HL-60 (cell line): ENCODE measurements around the gene EFL1.

Experiments
- POLR2AphosphoS5 ChIP-seq: IDR thresholded peaks from 2 replicates; pipeline ENCODE4 v1.6.1; 2012; ENCODE audit warnings: low read depth
- TF ChIP-seq, protein P1 (sequence below): IDR thresholded peaks from one replicate; pipeline ENCODE4 v1.5.1; 2011; ENCODE audit warnings: low read length, control low read depth, inconsistent platforms; ENCODE audit not compliant: insufficient read depth
- TF ChIP-seq, protein P2 (sequence below): IDR thresholded peaks from 2 replicates; pipeline ENCODE4 v1.6.1; 2012; ENCODE audit warnings: low read depth; ENCODE audit not compliant: insufficient replicate concordance

DNA sequence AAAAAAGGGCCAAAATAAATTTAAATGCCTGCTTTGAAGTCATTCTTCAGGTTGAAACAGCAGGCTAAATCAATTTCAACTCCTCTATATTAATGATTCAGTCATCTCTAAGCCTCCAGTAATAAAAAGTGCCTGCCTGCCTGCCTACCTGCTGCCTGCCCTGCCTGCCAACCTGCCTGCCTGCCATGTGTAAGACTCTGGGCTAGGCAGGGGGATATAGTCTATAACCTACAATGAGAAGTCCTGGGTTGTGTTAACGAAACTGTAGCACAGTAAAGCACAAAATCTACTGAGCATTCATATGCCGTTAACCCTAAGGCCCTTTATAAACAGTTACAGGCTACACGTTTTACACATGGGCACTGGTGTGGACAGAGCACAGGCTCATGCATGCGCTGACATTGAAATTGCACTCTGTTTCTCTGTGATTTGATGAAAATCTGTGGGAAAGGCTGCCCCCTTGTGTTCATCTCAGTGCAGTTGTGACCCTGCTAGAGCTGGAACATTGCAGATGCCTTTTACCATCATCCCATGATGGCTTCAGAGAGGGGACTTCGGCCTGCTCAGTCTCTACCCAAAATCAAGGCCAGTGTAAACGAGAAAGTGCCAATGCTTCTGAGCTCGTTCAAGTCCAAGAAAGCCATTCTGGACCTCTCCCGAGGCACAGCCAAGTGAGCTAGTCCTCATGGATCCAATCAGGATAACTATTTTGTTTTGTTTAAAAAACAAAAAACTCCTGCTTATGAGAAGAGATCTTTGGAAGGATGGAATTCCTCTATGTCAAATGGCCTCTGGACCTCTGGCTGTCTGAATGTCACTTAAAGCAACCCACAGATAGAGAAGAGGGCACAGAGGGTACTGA is 64.6 kb downstream of the EFL1 start:
- no peak for TF ChIP-seq POLR2AphosphoS5
- TF ChIP-seq, protein P1, sequence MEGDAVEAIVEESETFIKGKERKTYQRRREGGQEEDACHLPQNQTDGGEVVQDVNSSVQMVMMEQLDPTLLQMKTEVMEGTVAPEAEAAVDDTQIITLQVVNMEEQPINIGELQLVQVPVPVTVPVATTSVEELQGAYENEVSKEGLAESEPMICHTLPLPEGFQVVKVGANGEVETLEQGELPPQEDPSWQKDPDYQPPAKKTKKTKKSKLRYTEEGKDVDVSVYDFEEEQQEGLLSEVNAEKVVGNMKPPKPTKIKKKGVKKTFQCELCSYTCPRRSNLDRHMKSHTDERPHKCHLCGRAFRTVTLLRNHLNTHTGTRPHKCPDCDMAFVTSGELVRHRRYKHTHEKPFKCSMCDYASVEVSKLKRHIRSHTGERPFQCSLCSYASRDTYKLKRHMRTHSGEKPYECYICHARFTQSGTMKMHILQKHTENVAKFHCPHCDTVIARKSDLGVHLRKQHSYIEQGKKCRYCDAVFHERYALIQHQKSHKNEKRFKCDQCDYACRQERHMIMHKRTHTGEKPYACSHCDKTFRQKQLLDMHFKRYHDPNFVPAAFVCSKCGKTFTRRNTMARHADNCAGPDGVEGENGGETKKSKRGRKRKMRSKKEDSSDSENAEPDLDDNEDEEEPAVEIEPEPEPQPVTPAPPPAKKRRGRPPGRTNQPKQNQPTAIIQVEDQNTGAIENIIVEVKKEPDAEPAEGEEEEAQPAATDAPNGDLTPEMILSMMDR: peak; percentile 52
- TF ChIP-seq, protein P2, sequence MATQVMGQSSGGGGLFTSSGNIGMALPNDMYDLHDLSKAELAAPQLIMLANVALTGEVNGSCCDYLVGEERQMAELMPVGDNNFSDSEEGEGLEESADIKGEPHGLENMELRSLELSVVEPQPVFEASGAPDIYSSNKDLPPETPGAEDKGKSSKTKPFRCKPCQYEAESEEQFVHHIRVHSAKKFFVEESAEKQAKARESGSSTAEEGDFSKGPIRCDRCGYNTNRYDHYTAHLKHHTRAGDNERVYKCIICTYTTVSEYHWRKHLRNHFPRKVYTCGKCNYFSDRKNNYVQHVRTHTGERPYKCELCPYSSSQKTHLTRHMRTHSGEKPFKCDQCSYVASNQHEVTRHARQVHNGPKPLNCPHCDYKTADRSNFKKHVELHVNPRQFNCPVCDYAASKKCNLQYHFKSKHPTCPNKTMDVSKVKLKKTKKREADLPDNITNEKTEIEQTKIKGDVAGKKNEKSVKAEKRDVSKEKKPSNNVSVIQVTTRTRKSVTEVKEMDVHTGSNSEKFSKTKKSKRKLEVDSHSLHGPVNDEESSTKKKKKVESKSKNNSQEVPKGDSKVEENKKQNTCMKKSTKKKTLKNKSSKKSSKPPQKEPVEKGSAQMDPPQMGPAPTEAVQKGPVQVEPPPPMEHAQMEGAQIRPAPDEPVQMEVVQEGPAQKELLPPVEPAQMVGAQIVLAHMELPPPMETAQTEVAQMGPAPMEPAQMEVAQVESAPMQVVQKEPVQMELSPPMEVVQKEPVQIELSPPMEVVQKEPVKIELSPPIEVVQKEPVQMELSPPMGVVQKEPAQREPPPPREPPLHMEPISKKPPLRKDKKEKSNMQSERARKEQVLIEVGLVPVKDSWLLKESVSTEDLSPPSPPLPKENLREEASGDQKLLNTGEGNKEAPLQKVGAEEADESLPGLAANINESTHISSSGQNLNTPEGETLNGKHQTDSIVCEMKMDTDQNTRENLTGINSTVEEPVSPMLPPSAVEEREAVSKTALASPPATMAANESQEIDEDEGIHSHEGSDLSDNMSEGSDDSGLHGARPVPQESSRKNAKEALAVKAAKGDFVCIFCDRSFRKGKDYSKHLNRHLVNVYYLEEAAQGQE: no peak
